Measurements from ENCODE around the gene C9orf78. TPM values are rescaled to one million over a fixed set of nuclear protein-coding genes. Genes with fewer than 3 reads are reported as not detected.

Gene C9orf78
- total RNA-seq, 4 donors from 2014 or later, result 32.7 to 71.9 (median 43.7) TPM

DNA sequence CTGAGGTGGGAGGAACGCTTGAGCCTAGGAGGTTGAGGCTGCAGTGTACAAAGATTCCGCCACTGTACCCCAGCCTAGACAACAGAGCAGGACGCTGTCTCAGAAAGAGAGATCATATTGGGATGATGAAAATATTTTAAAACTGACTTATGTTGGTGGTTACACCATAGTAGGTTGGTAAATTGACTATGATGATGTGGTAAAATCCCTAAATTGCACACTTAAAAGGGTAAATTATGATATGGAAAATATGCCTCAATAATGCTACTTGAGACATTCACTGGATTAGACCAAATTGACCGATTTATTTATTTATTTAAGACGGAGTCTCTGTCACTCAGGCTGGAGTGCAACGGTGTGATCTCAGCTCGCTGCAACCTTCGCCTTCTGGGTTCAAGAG, 53.9 kb downstream of the C9orf78 start:
- Histone ChIP-seq H3K4me1 (peaks cover 19% of the 10 kb centered on the region), H3K36me3 (no peaks in the 10 kb centered on the region), H3K27ac (no peak overlapping the region), H3K27me3 (no peaks in the 10 kb centered on the region), H3K9me3 (no peaks in the 10 kb centered on the region), H3K4me3 (no peak overlapping the region)
- WGBS, result 86% methylated on average over 8 of the region's 8 CpGs
- TF ChIP-seq EP300 (IDR thresholded peaks at IDR 0.05) (no peak), POLR2A (IDR thresholded peaks at IDR 0.05) (no peak), POLR2AphosphoS5 (IDR thresholded peaks at IDR 0.05) (no peak)
- TF ChIP-seq, protein P1, sequence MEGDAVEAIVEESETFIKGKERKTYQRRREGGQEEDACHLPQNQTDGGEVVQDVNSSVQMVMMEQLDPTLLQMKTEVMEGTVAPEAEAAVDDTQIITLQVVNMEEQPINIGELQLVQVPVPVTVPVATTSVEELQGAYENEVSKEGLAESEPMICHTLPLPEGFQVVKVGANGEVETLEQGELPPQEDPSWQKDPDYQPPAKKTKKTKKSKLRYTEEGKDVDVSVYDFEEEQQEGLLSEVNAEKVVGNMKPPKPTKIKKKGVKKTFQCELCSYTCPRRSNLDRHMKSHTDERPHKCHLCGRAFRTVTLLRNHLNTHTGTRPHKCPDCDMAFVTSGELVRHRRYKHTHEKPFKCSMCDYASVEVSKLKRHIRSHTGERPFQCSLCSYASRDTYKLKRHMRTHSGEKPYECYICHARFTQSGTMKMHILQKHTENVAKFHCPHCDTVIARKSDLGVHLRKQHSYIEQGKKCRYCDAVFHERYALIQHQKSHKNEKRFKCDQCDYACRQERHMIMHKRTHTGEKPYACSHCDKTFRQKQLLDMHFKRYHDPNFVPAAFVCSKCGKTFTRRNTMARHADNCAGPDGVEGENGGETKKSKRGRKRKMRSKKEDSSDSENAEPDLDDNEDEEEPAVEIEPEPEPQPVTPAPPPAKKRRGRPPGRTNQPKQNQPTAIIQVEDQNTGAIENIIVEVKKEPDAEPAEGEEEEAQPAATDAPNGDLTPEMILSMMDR (IDR thresholded peaks at IDR 0.05), result no peak
- no peak for DNase-seq (ENCODE audit: low spot score in 2 of 2)

DNA sequence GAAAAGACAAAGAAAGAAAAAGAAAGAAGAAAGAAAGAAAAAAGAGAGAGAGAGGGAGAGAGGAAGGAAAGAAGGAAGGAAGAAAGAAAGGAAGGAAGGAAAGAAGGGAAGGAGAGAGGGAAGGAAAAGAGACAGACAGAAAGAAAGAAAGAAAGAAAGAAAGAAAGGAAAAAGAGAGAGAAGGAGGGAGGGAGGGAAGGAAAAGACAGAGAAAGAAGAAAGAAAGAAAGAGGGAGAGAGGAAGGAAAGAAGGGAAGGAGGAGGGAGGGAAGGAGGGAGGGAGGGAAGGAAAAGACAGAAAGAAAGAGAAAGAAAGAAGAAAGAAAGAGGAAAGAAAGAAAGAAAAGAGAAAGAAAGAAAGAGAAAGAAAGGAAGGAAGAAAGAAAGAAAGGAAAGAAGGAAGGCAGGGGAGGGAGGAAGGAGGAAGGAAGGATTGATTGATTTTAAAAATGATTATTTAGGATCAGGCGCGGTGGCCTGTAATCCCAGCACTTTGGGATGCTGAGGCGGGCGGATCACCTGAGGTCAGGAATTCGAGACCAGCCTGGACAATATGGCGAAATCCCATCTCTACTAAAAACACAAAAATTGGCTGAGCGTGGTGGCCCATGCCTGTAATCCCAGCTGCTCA, 55.4 kb downstream of the C9orf78 start:
- Histone ChIP-seq H3K27ac (no peak overlapping the region), H3K36me3 (no peaks in the 10 kb centered on the region), H3K4me3 (no peak overlapping the region), H3K9me3 (no peaks in the 10 kb centered on the region), H3K4me1 (peaks cover 25% of the 10 kb centered on the region), H3K27me3 (no peaks in the 10 kb centered on the region)
- TF ChIP-seq POLR2AphosphoS5 (IDR thresholded peaks at IDR 0.05) (no peak), EP300 (IDR thresholded peaks at IDR 0.05) (no peak), POLR2A (IDR thresholded peaks at IDR 0.05) (no peak)
- TF ChIP-seq, protein P1 (IDR thresholded peaks at IDR 0.05), result no peak
- 93% methylated on average over 7 of the region's 7 CpGs for WGBS
- no peak for DNase-seq (ENCODE audit: low spot score in 2 of 2)

DNA sequence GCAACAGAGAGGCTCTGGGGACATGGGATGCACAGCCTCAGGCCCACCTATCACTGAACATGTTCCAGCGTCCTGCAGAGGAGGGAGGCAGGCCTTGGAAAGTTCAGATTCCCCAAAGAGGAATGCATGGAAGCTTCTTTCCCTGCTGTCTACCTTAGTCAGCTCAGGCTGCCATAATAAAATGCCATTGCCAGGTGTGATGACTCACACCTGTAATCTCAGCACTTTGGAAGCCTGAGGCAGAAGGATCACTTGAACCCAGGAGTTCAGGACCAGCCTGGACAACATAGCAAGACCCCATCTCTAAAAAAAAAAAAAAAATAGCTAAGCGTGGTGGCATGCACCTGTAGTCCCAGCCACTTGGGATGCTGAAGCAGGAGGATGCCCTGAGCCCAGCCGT, 56.6 kb downstream of the C9orf78 start:
- no peaks in the 10 kb centered on the region for H3K9me3 ChIP-seq
- H3K4me1 ChIP-seq, result peaks cover 26% of the 10 kb centered on the region
- TF ChIP-seq EP300 (IDR thresholded peaks at IDR 0.05) (no peak), POLR2A (IDR thresholded peaks at IDR 0.05) (no peak), POLR2AphosphoS5 (IDR thresholded peaks at IDR 0.05) (no peak)
- TF ChIP-seq, protein P1 (IDR thresholded peaks at IDR 0.05), result no peak
- H3K27ac ChIP-seq, result no peak overlapping the region
- no peaks in the 10 kb centered on the region for H3K27me3 ChIP-seq
- WGBS, result 88% methylated on average over 3 of the region's 3 CpGs
- H3K36me3 ChIP-seq, result no peaks in the 10 kb centered on the region
- DNase-seq (ENCODE audit: low spot score in 2 of 2), result no peak
- H3K4me3 ChIP-seq, result no peak overlapping the region

DNA sequence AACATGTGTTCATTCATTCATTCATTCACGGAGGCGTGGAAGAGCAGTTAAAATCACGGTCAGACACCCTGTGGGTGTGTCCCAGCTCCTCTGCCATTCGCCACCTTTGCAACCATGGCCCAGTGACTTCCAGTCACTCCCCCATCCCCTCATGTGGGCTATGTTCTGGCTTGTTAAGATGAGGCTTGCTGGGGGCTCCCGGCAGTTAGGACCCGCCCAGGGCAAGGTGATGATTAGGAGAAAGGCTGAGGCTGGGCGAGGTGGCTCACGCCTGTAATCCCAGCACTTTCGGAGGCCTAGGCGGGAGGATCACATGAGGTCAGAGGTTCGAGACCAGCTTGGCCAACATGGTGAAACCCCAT, 57.3 kb downstream of the C9orf78 start:
- no peak for DNase-seq (ENCODE audit: low spot score in 2 of 2)
- 57% methylated on average over 11 of the region's 11 CpGs for WGBS
- Histone ChIP-seq H3K9me3 (no peaks in the 10 kb centered on the region), H3K27ac (peak overlapping the region; percentile 79), H3K36me3 (no peaks in the 10 kb centered on the region), H3K4me3 (no peak overlapping the region), H3K27me3 (no peaks in the 10 kb centered on the region), H3K4me1 (peaks cover 26% of the 10 kb centered on the region)
- no peak for TF ChIP-seq POLR2AphosphoS5 (IDR thresholded peaks at IDR 0.05)
- TF ChIP-seq POLR2A (IDR thresholded peaks at IDR 0.05), result no peak
- TF ChIP-seq, protein P1 (IDR thresholded peaks at IDR 0.05), result no peak
- no peak for TF ChIP-seq EP300 (IDR thresholded peaks at IDR 0.05)

Other genes with a start within 250 kb of the C9orf78 start
- gene C9orf50, start 214.2 kb downstream of the C9orf78 start, total RNA-seq, result under 1 TPM in 1 of 4 donors, not detected in 3; 0.64 TPM
- 10 to 100 TPM; 19.4 to 25.0 (median 20.8) TPM for gene NTMT1, start 209.1 kb downstream of the C9orf78 start, total RNA-seq
- 10 to 100 TPM; 25.6 to 41.5 (median 37.6) TPM for gene ASB6, start 193.1 kb downstream of the C9orf78 start, total RNA-seq
- 10 to 100 TPM in 3 of 4 donors, 1 to 10 TPM in 1; 9.9 to 16.9 (median 14.0) TPM for gene PRRX2, start 169.6 kb downstream of the C9orf78 start, total RNA-seq
- 10 to 100 TPM; 21.8 to 38.8 (median 24.0) TPM for gene PTGES, start 82.2 kb downstream of the C9orf78 start, total RNA-seq
- gene TOR1B, start 32.1 kb downstream of the C9orf78 start, total RNA-seq, result 10 to 100 TPM; 18.0 to 24.5 (median 20.8) TPM
- 10 to 100 TPM; 31.7 to 44.7 (median 36.3) TPM for gene TOR1A, start 11.1 kb downstream of the C9orf78 start, total RNA-seq
- gene USP20, start 183 bp upstream of the C9orf78 start, total RNA-seq, result 10 to 100 TPM; 22.6 to 51.4 (median 34.4) TPM
- 10 to 100 TPM; 23.7 to 50.5 (median 43.3) TPM for gene FNBP1, start 207.9 kb upstream of the C9orf78 start, total RNA-seq
- 10 to 100 TPM; 24.6 to 41.8 (median 34.1) TPM for gene GPR107, start 218.6 kb upstream of the C9orf78 start, total RNA-seq

All from suprapubic skin (tissue), 4 donors.